GM21737 (cell line): Measurements from ENCODE around the gene SERTAD2.

ENCODE experiments used
- ATAC-seq: cut with Tn5 transposase; IDR thresholded peaks from one replicate; pipeline ENCODE4 v1.9.1; 2021; ENCODE audit warnings: mild to moderate bottlenecking, moderate library complexity; ENCODE audit not compliant: unreplicated experiment

Gene SERTAD2

DNA sequence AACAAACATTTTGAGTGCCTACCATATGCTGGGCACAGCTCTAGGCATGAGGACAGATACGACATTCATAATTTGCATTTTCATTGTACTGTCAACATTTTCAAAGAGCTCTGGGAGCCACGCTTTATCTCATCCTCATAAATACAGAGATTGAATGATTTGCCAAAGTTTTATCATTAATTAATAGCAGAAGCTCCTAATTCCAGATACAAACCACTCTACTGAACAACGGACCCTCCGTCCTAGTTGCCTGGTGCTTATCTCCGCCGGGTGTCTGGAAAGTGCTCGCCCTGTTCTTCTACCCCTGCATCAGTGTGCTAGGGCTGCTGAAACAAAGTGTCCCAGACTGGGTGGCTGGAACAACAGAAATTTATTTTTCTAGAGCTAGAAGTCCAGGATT lies 23.8 kb downstream of the SERTAD2 start:
- no peak for ATAC-seq

DNA sequence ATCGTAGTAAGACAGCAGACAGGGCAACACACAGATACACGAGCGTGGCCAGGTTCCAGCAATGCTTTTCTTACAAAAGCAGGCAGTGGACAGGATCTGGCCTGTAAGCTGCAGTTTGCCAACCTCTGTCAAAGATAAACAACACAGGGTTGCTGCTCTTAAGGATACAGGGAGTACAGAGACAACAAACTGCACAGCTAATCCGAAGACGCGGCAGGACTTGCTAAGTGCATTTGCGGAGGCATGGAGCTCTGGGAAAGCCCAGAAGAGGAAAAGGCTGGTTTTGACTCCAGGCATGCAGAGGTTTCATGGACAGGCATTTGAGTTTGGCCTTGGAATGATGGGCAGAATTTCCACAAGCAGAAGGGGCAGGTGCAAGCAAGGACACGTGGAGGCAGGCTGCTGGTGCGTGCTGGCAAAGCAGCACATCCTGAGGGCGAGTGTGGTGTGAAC lies 24.4 kb downstream of the SERTAD2 start:
- ATAC-seq = no peak

DNA sequence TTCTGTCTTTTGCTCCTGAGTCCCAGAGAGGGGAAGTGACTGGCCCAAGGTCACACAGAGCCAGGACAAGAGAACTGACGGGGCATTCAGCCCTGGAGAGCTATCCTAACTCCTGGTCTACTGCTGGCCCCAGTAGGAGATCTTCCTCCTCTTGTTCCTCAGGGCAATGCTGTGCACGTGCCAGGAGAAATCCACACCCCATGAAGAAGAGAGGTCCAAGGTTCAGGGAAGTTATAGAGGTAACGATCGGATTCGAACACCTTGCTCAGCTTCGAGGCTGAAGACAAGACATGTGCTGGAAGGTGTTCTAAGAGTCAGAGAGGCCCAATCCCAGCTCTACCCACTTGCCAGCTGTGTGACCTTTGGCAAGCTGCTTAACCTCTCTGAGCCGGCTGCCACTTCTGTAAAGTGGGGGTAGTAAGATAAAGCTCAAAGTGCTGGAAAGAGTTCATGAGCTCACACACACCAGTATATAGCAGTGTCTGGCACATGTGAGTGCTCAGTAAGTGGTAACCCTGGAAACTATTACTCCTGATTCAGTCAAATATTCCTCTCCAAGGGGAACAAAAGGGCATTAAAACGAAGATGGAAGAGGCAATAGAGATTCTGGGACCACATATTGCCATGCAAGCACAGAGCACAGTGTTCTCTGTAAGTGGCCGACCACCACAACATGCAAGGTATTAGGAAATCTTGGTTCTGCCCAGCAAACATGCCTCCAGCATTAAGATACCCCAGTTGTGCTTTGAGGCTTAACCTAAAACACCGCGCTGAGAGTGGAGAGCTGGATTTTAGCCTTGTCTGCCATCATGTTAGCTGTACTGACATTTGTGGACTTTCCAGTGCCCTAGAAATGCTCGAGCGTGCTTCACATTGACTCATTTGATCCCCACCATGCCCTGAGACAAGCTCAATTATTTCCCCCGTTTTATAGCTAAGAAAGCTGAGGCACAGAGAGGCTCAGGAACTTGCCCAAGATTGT lies 25.6 kb downstream of the SERTAD2 start:
- no peak for ATAC-seq

DNA sequence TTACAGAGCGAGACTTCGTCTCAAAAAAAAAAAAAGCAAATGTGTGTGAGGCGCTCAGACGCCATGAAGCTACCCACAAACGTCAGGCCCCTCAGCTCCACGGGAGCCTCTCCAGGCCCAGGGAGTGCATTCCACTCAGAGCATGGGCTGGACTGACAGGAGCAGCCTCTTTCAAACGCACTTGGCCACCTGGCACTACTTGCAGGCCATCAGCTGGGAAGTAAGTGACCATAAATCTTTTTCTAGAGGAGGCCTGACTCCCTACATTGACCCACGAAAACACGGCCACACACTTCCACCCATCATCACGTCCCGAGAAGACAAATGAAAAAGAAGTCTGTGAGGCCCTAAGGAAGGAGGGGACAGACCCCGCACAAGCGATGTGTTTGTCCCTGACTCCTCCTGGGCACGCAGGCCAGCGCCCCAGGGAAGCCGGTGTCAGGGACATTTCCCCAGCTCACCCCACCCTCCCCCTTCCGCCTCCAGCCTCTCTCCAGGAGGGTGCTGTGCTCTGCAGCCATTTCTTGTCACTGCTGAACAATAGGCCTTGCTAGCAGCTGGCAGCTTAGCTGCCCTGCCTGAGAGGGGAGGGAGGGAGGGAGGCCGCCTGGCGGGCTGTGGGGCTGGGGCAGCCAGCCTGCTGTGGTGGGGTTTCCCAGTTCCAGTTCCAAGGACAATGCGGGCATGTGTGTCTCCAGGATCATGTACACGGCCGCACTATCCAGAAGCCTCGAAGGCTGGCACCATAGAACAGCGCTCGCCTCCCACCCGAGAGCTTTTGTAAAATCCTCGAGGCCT lies 26.6 kb downstream of the SERTAD2 start:
- no peak for ATAC-seq

DNA sequence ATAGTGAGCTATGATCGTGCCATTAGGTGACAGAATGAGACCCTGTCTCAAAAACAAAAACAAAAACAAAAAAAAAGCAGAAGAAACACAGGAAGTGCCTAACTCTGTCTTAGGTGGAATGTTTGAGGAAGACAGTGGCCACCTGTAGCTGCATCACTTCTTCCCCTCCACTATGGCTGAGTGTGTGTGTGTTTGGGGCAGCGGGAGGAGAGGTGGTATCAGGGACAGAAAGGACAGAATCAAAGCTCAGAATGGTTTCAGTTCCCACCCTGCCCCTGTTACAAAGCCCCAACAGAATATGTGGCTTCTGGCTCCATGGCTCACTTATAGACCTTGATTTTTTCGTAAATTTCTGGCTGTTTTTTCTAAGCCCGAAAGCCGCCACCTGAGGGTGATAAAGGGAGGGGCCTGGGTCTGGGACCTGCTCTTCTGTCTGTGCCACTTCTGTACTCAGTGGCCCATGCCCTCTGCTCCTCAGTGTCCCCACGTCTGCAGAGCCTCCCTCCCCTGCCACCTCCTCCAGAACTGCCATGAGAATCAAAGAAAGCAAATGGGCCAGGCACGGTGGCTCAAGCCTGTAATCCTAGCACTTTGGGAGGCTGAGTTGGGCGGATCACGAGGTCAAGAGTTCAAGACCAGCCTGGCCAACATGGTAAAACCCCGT lies 27.4 kb downstream of the SERTAD2 start:
- ATAC-seq = no peak

DNA sequence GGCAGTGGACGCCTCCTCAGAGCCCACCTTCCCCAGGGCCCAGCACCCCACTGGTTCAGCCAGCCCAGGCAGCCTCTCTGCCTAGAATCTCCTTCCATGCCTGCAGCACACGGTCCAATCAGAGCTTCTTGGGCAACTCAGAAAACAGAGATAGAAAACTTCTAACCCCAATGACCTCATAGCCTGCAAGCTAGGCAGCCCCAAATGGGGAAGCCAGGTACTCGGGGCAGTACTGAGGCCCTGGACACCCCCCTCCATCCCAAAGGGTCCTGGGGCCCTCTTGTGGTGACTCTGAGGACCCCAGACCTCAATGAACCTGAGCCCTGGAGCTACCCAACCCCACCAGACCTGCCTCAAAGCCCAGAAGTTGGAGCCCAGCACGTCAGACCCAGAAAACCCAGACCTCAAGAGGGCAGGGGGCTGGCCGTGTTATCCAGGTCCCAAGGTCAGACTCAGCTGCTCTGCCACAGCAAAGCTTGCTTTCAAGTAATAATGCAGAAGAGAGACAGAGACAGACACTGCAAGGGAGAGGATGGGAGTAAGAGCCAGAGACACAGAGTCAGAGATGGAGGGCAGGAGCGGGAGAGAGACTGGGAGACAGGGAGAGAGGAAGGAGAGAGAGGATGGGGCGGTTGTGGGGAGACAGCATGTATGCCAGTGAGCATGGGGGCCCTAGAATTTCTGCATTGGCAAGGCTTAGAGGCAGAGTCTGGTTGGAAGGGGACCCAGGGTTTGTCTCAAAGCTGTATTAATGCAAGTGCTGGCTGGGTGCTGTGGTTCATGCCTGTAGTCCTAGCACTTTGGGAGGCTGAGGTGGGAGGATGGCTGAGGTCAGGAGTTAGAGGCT lies 28.2 kb downstream of the SERTAD2 start:
- no peak for ATAC-seq

DNA sequence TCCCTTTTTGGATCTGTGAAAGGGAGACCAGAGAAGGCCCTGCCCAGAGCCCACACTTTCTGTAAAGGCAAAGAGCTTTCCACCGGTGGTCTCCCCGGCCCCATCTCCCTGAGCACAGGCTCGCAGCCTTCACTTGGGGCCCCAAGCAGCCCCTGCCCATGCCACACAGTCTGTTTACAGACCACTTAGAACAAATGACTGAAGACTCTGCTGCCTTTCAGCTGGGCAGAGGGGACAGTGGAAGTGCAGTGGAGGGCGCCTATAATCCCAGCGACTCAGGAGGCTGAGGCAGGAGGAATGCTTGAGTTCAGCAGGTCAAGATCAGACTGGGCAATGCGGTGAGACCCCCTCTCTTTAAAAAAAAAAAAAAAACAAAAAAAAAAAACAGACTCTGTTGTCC lies 28.9 kb downstream of the SERTAD2 start:
- ATAC-seq = no peak

DNA sequence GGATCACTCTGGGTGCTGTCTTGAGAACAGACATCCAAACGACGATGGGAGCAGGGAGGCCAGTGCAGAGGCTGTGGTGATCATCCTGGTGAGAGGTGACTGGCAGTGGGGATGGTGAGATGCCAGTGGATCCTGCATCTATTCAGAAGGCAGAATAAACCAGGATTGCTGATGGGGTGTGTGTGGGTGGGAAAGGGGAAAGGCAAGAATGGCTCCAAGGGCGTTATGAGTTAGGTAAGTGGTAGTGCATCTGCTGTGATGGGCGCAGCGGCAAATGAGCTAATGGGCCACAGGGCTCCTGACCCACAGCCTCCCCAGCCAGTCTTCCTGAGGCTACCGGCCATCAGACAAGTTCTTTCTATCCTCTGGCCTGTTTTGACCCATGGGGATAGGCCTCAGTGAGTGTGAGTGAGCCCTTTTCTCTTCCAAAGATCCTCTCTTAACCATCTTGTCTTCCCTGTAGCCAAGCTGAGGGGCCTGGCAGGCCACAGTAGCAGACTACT lies 29.6 kb downstream of the SERTAD2 start:
- no peak for ATAC-seq

DNA sequence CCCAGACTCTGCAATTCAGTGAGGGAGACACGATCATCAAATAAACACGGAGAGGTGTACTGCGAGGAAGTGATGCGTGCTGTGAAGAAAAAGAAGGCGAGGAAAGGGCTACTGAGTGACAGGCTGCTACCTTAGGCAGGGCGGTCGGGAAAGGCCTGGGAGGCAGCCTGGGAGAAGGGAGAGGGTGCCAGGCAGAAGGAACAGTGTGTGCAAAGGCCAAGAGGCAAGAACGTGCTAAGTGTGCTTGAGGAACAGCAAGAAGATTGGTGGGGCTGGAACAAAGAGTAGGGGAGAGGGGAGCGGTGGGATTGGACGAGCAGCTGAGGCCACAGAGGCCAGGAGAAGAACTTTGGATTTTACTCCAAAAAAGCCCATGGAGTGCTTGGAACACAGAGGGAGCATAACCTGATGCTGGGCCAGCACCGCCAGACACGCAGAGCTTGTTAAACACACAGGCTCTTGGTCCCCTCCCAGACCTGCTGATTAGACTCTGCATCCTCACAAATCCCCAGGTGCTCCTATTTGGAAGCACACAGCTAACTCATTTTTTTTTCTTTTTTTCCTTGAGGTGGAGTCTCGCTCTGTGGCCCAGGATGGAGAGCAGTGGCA lies 30.4 kb downstream of the SERTAD2 start:
- ATAC-seq = no peak

DNA sequence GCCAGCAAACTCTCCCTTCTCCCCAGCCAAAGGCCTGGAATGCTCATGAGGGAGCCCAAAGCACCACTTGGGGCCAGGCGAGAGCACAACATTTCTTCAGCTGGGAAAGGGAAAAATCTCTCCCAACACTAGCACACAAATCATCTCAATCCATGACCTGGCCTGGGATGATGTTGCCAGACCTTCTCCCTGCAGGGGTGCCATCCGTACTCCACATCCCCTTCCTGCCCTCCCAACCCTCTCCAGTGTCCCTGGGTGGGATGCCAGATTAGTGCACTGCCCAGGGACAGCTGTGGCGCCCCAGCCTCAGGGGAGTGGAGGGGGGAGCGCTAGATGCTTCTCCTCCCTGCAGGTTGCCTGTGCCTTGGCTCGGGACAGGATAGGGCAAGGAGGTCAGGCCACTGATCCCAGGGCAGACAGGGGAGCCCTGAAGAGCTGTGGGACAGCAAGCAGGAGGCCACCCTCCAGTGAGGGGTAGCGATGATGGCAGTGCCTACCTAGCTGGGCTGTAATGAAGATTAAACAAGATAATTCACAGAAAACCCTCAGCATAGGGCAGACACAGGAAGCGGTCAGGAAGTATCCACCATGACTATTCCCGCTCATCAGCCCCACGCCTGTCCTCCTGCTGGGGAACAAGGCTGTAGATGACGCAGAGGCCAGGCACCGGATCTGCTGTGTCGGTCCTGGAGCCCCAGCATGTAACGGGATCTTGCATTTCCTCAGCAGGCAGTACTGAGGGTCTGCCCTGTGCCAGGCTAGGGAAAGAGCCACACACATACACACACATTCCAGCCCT lies 31.1 kb downstream of the SERTAD2 start:
- no peak for ATAC-seq

DNA sequence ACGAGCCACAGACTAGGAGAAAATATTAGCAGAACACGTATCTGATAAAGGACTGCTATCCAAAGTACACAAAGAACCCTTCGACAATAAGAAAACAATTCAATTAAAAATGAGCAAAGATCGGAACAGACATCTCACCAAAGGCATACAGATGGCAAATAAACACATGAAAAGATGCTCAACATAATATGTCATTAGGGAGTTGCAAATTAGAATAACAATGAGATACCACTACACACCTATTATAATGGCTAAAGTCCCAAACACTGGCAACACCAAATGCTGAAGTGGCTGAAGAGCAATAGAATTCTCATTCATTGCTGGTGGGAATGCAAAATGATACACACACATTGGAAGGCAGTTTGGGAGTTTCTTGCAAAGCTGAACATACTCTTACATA lies 33.1 kb downstream of the SERTAD2 start:
- no peak for ATAC-seq

DNA sequence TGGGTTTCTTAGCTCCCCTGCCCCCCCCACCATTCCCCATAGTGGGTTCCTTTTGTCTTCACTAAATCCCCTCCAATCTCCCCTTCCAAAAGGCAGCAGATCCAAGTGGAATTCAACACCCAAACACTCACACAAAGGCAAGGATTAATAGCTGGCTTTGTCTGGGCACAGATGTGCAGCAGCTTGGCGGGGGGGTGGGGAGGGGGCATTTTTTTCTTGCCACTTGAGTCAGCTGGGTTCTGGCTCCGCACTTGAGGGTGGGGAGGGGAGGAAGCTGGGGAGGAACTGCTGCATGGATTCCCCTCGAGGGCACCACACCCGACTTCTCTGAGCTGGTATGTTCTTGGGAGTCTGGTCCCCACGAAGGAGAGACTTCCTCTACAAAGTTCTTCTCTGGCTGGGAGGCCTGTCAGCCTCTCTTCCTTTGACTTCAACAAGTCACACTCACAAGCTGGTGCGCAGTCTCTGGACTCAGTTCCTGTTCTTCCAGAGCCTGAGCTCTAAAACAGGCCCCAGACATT lies 36.0 kb downstream of the SERTAD2 start:
- no peak for ATAC-seq

DNA sequence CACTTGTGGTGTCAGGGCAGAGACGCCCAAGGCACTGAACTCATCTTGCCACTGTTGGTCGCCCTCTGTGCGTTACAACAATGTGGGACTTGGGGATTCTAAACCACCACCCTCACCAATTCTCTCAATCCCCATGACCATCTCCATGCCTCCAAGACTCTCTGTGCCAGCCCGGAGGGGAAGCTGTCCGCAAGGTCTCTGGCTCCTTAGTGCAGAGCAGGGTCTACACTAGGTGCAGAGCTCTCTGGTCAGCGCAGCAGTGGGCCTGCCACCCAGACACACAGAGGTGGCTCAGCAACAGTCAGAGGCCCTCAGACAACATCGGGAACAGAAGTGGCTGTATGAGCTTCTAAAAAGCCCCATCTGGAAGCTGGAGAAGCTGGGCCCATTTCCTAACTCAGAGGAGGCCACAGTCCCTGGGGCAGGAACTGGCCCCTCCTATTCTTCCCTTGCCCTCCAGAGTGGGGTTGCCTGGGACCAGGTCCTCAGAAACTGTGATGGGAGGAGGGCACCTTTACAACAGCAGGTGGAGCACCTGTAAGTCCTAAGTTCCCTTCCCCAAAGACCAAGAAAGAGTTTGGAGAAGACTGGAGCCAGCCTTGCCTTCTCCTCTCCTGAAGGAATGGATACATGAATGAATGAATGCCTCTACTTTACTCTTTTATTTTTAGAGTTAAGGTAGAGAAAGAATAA lies 37.7 kb downstream of the SERTAD2 start:
- ATAC-seq = no peak

DNA sequence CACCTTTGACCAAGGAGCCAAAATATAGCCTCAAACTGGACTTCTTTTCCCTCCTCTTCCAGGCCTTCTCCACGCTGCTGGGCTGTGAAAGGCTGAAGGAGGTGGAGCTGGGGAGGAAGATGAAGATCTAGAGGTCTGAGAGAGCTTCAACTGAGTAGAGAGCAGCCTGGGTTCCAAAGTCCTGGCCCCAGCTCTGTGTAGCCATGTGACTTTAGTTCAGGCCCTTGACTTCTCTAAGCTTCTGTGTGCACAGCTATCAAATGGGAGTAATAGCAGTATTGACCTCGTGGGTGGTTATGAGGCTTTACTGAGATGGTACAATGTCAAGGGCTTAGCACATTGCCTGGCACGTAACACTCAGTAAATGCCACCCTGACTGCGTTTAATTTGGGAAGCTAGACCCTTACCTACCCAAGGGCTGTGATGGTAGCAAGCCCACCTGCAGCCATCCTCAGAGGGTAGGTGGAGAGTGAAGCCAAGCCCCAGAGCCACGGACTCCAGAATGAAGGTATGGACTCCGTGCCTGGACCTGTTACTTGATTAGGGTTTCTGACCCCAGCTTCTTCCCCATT lies 38.4 kb downstream of the SERTAD2 start:
- ATAC-seq = no peak

DNA sequence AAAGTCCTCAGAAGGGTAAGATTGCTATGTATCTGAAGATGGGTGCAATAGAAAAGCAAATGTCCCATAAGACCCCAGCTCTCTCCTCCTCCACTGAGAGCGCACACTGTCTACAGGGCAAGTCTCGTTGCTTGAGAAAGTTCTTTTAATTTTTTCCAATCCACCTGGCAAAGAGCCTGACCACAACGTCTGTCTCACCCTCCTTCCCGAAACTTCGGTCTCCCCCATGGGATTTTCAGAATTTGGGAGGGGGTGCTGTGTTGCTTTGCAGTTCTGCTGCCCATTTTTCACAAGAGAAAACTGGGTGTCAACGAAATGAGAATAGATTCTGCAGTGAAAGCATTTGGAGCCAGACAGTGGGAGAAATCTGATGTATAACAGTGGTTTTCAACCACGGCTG lies 40.4 kb downstream of the SERTAD2 start:
- ATAC-seq = no peak

DNA sequence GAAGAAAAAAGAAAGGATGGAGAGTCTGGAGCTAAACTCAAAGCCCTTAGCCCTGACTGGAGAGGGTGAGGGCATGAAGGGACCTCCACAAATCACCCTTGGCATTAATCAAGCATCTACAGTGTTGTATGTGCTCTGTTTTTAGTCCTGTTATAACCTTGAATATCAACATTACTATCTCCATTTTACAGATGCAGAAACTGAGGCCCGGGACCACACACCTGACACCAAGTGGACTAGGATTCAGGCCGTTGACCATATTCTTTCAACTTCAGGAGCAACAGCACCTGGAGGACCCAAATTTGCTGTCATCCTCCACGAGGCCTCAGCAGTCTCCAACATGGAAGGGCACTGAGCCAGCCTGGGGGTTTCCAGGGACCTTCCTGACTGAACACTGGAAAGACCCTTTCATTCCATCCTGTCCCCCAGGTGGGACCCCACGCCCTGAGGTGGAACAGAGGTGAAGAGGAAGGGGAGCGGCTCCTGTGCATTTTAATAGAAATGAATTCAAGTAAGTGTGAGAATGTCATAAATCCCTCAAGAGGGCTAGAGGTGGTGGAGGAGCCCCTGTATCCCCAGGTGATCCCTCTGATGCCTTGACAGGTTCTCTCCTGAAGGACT lies 41.0 kb downstream of the SERTAD2 start:
- no peak for ATAC-seq

DNA sequence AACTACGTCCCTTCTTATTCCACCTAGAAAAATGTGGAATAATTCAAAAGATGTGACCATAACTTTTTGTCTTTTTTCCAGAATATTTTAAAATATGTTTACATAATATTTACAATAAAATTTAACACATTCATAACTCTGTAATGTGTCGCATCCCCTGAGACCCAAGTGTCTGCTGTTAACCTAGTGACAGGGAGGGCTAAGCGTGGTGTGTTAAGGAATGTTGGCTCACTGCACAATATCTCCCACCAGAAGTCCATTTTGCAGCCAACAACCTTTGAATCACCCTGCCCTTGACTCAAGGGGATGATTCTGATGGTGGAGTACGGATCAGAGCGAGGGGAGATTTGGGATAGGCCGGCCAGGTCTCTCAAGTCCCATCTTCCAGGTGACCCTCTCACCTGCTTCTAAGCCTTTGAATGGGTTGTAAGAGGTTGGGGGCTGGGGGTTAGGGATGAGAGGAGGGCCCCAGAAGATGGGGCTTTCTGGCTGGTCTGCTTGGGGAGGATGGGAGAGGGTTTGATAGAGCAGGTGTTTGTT lies 43.3 kb downstream of the SERTAD2 start:
- no peak for ATAC-seq
